ENCODE data around the gene KLRF2.

KLRF2 gene, protein sequence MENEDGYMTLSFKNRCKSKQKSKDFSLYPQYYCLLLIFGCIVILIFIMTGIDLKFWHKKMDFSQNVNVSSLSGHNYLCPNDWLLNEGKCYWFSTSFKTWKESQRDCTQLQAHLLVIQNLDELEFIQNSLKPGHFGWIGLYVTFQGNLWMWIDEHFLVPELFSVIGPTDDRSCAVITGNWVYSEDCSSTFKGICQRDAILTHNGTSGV

DNA sequence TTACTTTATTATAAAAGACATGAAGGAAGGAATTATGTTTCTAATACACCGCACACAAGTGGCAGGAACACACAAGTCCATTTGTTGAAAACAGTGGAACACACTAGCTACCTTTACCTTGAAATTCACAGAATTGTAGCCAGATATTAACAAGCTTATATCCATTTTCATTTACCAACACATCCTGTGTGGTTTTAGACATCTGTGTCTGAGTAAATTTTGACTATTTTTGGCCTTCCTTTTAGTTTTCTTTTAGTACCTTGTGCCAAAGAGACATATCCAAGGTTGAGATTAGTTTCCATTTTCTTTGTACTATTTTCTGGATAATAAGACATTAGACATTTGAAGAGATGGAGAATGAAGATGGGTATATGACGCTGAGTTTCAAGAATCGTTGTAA is at the start of gene KLRF2:
TSS of gene KLRF2 (plus strand) at position 244 of the 400 bp plus-strand sequence. CDS start at position 351, 107 bp downstream.
- no peak within 1 kb of the TSS for H3K27ac ChIP-seq (ENCODE audit: low read length)
- H3K4me1 ChIP-seq (ENCODE audit: control insufficient read depth, low read depth, low read length), result peaks cover 3% of the 10 kb centered on the region
- H3K4me3 ChIP-seq (ENCODE audit: low read length), result no peak within 1 kb of the TSS
- H3K36me3 ChIP-seq (ENCODE audit: control insufficient read depth, low read depth, low read length), result no peaks in the 10 kb centered on the region
- H3K9me3 ChIP-seq (ENCODE audit: control insufficient read depth, low read depth, low read length), result no peaks in the 10 kb centered on the region
- no peak within 1 kb of the TSS for H3K9ac ChIP-seq (ENCODE audit: low read length)
- no peaks in the 10 kb centered on the region for H3K27me3 ChIP-seq (ENCODE audit: control insufficient read depth, insufficient read depth, low read length)

DNA sequence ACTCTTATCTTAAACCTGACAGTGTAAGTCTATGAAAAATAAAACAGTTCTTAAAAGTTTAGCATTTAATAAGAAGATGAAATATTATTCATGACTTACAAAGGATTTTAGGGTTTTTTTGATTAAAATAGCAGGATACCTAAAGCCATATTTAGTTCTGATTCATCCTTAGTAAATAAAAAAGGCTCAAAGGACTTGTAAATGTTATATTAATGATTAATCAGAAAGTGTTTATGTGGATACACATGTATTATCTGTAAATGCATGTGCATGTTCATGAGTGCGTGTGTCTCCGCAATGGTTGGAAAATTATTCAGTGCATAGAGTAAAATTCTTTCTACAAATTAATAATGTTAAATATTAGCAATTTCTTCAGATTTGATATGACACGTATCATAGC is 49.6 kb upstream of the KLRF2 start:
- H3K9me3 ChIP-seq (ENCODE audit: control insufficient read depth, low read depth, low read length), result no peaks in the 10 kb centered on the region
- no peaks in the 10 kb centered on the region for H3K36me3 ChIP-seq (ENCODE audit: control insufficient read depth, low read depth, low read length)
- H3K27me3 ChIP-seq (ENCODE audit: control insufficient read depth, insufficient read depth, low read length), result no peaks in the 10 kb centered on the region
- no peaks in the 10 kb centered on the region for H3K4me1 ChIP-seq (ENCODE audit: control insufficient read depth, low read depth, low read length)
- H3K4me3 ChIP-seq (ENCODE audit: low read length), result no peak overlapping the region
- no peak overlapping the region for H3K27ac ChIP-seq (ENCODE audit: low read length)
- H3K9ac ChIP-seq (ENCODE audit: low read length), result no peak overlapping the region

DNA sequence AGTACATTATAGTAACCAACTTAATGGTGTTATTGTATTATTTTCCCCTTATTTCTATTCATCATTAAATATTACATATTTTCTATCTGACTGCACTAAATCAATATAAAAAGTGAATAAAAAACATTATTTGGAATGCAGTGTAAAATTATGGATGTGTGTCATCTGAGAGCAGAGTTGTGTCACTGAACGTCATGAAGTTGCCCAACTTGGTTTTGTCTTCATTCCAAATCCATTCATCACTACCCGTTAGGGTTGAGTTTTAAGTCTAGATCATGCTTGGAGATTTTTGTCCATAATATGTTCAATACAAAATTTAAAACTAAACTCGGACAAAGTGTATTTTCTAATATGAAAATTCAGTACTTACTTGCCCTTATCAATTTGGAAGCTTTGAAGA is 37.9 kb upstream of the KLRF2 start:
- H3K27me3 ChIP-seq (ENCODE audit: control insufficient read depth, insufficient read depth, low read length), result no peaks in the 10 kb centered on the region
- no peaks in the 10 kb centered on the region for H3K36me3 ChIP-seq (ENCODE audit: control insufficient read depth, low read depth, low read length)
- H3K9ac ChIP-seq (ENCODE audit: low read length), result no peak overlapping the region
- no peaks in the 10 kb centered on the region for H3K4me1 ChIP-seq (ENCODE audit: control insufficient read depth, low read depth, low read length)
- H3K27ac ChIP-seq (ENCODE audit: low read length), result no peak overlapping the region
- H3K9me3 ChIP-seq (ENCODE audit: control insufficient read depth, low read depth, low read length), result no peaks in the 10 kb centered on the region
- H3K4me3 ChIP-seq (ENCODE audit: low read length), result no peak overlapping the region

DNA sequence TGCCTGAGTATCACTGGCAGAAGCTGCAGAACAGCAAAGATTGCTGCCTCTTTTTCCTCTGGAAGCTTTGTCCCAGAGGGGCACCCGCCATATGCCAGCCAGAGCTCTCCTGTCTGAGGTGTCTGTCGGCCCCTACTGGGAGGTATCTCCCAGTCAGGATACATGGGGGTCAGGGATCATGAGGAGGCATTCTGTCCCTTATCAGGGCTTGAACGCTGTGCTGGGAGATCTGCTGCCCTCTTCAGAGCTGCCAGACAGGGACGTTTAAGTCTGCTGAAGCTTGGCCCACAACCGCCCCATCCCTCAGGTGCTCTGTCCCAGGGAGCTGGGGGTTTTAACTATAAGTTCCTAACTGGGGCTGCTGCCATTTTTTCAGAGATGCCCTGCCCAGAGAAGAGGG is 32.4 kb upstream of the KLRF2 start:
- Histone ChIP-seq H3K9ac (ENCODE audit: low read length) (no peak overlapping the region), H3K4me1 (ENCODE audit: control insufficient read depth, low read depth, low read length) (no peaks in the 10 kb centered on the region), H3K4me3 (ENCODE audit: low read length) (no peak overlapping the region), H3K27ac (ENCODE audit: low read length) (no peak overlapping the region), H3K36me3 (ENCODE audit: control insufficient read depth, low read depth, low read length) (no peaks in the 10 kb centered on the region), H3K9me3 (ENCODE audit: control insufficient read depth, low read depth, low read length) (no peaks in the 10 kb centered on the region), H3K27me3 (ENCODE audit: control insufficient read depth, insufficient read depth, low read length) (no peaks in the 10 kb centered on the region)

- Histone ChIP-seq H3K36me3 (ENCODE audit: control insufficient read depth, low read depth, low read length) (no peaks in the 10 kb centered on the region), H3K27ac (ENCODE audit: low read length) (no peak overlapping the region), H3K27me3 (ENCODE audit: control insufficient read depth, insufficient read depth, low read length) (no peaks in the 10 kb centered on the region), H3K4me3 (ENCODE audit: low read length) (no peak overlapping the region), H3K9me3 (ENCODE audit: control insufficient read depth, low read depth, low read length) (no peaks in the 10 kb centered on the region), H3K4me1 (ENCODE audit: control insufficient read depth, low read depth, low read length) (no peaks in the 10 kb centered on the region), H3K9ac (ENCODE audit: low read length) (no peak overlapping the region)
Observed at GRCh38 chr12:9851050-9851449, 30.2 kb upstream of the KLRF2 start.

- no peaks in the 10 kb centered on the region for H3K27me3 ChIP-seq (ENCODE audit: control insufficient read depth, insufficient read depth, low read length)
- H3K9me3 ChIP-seq (ENCODE audit: control insufficient read depth, low read depth, low read length), result no peaks in the 10 kb centered on the region
- H3K9ac ChIP-seq (ENCODE audit: low read length), result no peak overlapping the region
- H3K4me1 ChIP-seq (ENCODE audit: control insufficient read depth, low read depth, low read length), result no peaks in the 10 kb centered on the region
- H3K4me3 ChIP-seq (ENCODE audit: low read length), result no peak overlapping the region
- H3K27ac ChIP-seq (ENCODE audit: low read length), result no peak overlapping the region
- no peaks in the 10 kb centered on the region for H3K36me3 ChIP-seq (ENCODE audit: control insufficient read depth, low read depth, low read length)
Observed at GRCh38 chr12:9851927-9852326, 29.4 kb upstream of the KLRF2 start.

DNA sequence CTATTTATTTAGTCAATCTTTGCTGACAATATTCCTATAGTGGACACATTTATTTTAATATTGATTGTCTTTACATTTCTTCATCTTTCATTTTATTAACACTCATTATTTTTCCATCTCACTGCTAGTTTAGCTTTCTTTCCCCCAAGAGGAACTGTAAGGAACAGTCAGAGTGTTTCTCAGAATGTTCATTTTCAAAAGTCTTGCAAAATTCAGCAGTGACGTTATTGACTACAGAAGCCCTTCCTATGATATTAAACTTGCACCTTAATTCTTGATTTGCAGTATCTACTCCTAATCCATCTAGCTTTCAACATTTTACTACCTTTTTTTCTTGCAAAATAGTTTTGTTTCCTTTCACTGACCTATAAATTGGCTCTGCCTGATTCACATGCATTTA is 25.1 kb upstream of the KLRF2 start:
- Histone ChIP-seq H3K27ac (ENCODE audit: low read length) (no peak overlapping the region), H3K9ac (ENCODE audit: low read length) (no peak overlapping the region), H3K36me3 (ENCODE audit: control insufficient read depth, low read depth, low read length) (no peaks in the 10 kb centered on the region), H3K27me3 (ENCODE audit: control insufficient read depth, insufficient read depth, low read length) (no peaks in the 10 kb centered on the region), H3K9me3 (ENCODE audit: control insufficient read depth, low read depth, low read length) (no peaks in the 10 kb centered on the region), H3K4me3 (ENCODE audit: low read length) (no peak overlapping the region), H3K4me1 (ENCODE audit: control insufficient read depth, low read depth, low read length) (no peaks in the 10 kb centered on the region)

DNA sequence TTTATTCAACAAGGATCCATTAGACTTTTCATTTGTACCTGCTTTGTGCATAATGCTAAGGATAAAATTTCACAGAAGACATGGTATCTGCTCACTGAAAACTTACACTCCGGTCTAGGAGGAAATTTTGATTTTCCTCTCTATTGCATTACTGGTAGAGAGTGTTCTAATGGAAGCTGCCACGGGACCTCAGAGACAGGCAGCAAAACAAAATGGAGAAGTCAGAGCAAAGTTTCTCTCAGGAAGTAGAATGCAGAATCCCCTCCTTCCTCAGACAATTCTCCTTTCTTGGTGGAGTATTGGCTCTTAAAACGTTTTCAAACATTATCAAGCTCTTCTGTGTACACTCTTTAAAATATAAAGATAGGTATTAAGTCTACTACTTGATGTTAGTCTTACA is 24.4 kb upstream of the KLRF2 start:
- H3K27me3 ChIP-seq (ENCODE audit: control insufficient read depth, insufficient read depth, low read length), result no peaks in the 10 kb centered on the region
- no peaks in the 10 kb centered on the region for H3K36me3 ChIP-seq (ENCODE audit: control insufficient read depth, low read depth, low read length)
- no peak overlapping the region for H3K4me3 ChIP-seq (ENCODE audit: low read length)
- no peaks in the 10 kb centered on the region for H3K4me1 ChIP-seq (ENCODE audit: control insufficient read depth, low read depth, low read length)
- no peak overlapping the region for H3K27ac ChIP-seq (ENCODE audit: low read length)
- no peak overlapping the region for H3K9ac ChIP-seq (ENCODE audit: low read length)
- no peaks in the 10 kb centered on the region for H3K9me3 ChIP-seq (ENCODE audit: control insufficient read depth, low read depth, low read length)

DNA sequence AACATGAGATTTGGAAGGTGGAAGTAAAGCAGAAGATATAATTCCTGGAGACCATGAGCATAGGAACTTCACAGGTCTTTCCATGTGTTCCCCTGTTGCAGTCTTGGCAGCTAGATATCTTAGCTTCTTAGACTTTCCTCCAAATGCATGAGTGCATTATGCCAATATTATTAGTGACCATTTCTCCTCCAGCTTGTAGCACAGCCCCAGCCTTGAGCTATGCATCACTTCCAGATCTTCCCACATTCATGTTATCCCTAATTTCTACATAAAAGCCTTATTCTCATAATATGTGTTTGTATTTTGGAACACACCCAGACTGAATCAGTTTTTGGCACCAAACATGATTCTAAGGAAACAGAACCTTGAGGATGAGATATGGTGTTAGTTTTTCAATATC is 23.2 kb upstream of the KLRF2 start:
- H3K36me3 ChIP-seq (ENCODE audit: control insufficient read depth, low read depth, low read length), result no peaks in the 10 kb centered on the region
- H3K4me3 ChIP-seq (ENCODE audit: low read length), result no peak overlapping the region
- H3K27me3 ChIP-seq (ENCODE audit: control insufficient read depth, insufficient read depth, low read length), result no peaks in the 10 kb centered on the region
- H3K27ac ChIP-seq (ENCODE audit: low read length), result no peak overlapping the region
- no peaks in the 10 kb centered on the region for H3K9me3 ChIP-seq (ENCODE audit: control insufficient read depth, low read depth, low read length)
- no peaks in the 10 kb centered on the region for H3K4me1 ChIP-seq (ENCODE audit: control insufficient read depth, low read depth, low read length)
- no peak overlapping the region for H3K9ac ChIP-seq (ENCODE audit: low read length)

GRCh38 chr12:9864913-9865675 is 16.2 kb upstream of the KLRF2 start:
- H3K27me3 ChIP-seq (ENCODE audit: control insufficient read depth, insufficient read depth, low read length), result no peaks in the 10 kb centered on the region
- no peak overlapping the region for H3K9ac ChIP-seq (ENCODE audit: low read length)
- H3K4me1 ChIP-seq (ENCODE audit: control insufficient read depth, low read depth, low read length), result peaks cover 17% of the 10 kb centered on the region
- no peaks in the 10 kb centered on the region for H3K36me3 ChIP-seq (ENCODE audit: control insufficient read depth, low read depth, low read length)
- H3K27ac ChIP-seq (ENCODE audit: low read length), result no peak overlapping the region
- H3K4me3 ChIP-seq (ENCODE audit: low read length), result no peak overlapping the region
- H3K9me3 ChIP-seq (ENCODE audit: control insufficient read depth, low read depth, low read length), result no peaks in the 10 kb centered on the region

DNA sequence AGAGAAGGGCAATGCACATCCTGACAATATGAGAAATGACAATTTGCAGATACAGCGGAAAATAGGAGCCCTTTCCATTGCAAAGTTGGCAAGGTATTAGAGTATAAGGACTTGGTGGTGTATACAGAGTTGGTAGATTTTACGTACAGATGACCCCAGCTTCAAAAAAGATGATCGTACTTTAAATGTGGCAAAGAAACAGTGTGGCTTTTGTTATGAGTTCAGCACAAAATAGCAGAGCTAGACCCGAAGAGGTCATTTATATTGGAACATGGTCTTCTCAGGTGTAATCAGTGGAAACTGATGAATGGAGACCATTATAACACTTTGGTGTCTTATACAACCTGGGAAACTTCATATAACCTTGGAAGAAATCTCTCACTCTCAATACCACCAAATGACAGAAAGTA is 14.4 kb upstream of the KLRF2 start:
- Histone ChIP-seq H3K9me3 (ENCODE audit: control insufficient read depth, low read depth, low read length) (no peaks in the 10 kb centered on the region), H3K4me3 (ENCODE audit: low read length) (no peak overlapping the region), H3K4me1 (ENCODE audit: control insufficient read depth, low read depth, low read length) (peaks cover 17% of the 10 kb centered on the region), H3K27me3 (ENCODE audit: control insufficient read depth, insufficient read depth, low read length) (no peaks in the 10 kb centered on the region), H3K27ac (ENCODE audit: low read length) (no peak overlapping the region), H3K9ac (ENCODE audit: low read length) (no peak overlapping the region), H3K36me3 (ENCODE audit: control insufficient read depth, low read depth, low read length) (no peaks in the 10 kb centered on the region)

- Histone ChIP-seq H3K27ac (ENCODE audit: low read length) (no peak overlapping the region), H3K27me3 (ENCODE audit: control insufficient read depth, insufficient read depth, low read length) (no peaks in the 10 kb centered on the region), H3K4me3 (ENCODE audit: low read length) (no peak overlapping the region), H3K9ac (ENCODE audit: low read length) (no peak overlapping the region), H3K36me3 (ENCODE audit: control insufficient read depth, low read depth, low read length) (no peaks in the 10 kb centered on the region), H3K9me3 (ENCODE audit: control insufficient read depth, low read depth, low read length) (no peaks in the 10 kb centered on the region), H3K4me1 (ENCODE audit: control insufficient read depth, low read depth, low read length) (peaks cover 17% of the 10 kb centered on the region)
Observed at GRCh38 chr12:9867531-9867930, 13.8 kb upstream of the KLRF2 start.
